GM19452 (cell line): ENCODE measurements around the gene SELENOP.
"Not testable (repeated sequence)": the region's sequence is repeated elsewhere in the genome, so short reads cannot be mapped to it uniquely, and the experiment has no call there.

ENCODE experiments used
- ATAC-seq: cut with Tn5 transposase; IDR thresholded peaks from one replicate; pipeline ENCODE4 v1.9.1; 2021; ENCODE audit not compliant: unreplicated experiment

SELENOP gene, protein sequence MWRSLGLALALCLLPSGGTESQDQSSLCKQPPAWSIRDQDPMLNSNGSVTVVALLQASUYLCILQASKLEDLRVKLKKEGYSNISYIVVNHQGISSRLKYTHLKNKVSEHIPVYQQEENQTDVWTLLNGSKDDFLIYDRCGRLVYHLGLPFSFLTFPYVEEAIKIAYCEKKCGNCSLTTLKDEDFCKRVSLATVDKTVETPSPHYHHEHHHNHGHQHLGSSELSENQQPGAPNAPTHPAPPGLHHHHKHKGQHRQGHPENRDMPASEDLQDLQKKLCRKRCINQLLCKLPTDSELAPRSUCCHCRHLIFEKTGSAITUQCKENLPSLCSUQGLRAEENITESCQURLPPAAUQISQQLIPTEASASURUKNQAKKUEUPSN

GRCh38 chr5:42811591-42812446 lies at the start of gene SELENOP:
Gene SELENOP (minus strand): TSS chr5:42811892. CDS start chr5:42808353, 3,539 bp downstream.
- no peak for ATAC-seq

GRCh38 chr5:42858687-42859086 lies 47.0 kb upstream of the SELENOP start:
- no peak for ATAC-seq

DNA sequence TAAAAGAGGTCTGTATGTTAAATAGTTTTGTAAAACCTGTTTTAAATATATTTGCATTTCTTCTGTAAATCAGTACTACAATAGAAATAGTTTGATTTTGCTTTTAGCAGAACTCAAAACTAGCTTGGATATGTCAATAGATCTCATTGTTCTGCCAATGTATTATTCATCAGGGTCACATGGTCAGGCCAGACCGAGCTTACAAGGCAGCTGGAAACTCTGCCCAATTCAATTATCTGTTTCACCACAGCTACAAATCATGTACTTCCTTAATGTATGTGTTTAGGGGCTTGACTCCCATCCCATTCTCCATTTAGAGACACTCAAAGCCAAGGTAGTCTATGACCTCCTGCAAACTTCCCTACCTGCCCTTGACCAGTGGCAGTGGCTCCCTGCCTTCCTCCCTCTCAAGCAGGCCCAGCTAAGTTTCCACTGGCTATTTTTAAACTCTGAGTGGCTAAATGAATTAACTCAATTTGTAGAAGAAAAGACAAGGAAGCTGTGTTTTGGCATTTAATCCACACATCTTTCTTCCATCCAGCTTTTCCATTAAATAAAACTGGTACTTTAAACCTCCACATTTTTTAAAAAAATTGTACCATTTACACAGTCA lies 46.4 kb upstream of the SELENOP start:
- no peak for ATAC-seq

DNA sequence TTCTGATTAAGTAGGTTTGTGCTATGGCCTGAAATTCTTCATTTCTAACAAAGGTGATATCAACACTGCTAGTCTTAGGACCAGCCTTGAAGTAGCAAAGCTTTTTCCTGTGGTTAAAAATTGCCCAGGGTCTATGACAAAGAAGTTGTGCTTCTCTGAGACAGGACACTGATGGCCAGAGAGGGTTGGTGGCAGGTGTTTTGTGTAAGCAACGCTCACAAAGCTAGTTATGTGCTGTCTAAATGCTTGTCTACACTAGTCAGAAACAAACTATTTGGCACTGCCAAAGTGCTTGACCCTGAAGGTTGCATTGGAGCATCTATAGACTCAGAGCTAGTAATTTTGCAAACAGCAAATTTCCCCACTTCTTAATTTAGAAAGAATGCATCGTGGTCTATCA lies 44.1 kb upstream of the SELENOP start:
- ATAC-seq = no peak

GRCh38 chr5:42855386-42855785 lies 43.7 kb upstream of the SELENOP start:
- no peak for ATAC-seq

GRCh38 chr5:42854795-42855194 lies 43.1 kb upstream of the SELENOP start:
- no peak for ATAC-seq

GRCh38 chr5:42852826-42853225 lies 41.1 kb upstream of the SELENOP start:
- no peak for ATAC-seq

DNA sequence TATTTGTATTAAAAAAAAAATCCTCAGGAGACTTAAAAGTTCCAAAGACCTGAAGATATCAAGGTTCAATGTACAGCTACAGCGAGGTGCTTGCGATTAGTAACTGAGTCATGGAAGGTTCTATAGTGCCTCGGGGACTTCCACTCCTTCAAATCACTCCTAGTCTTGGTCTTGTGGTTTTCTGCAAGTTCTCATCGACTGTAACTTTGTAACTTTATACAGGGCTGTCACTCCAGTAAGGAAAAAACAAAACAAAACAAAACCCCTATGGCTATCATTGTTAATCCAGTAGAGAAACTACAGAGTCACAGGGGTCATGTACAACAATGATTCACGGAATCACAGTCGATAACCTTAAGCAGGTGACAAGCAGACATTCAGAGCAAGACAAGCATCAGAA lies 39.8 kb upstream of the SELENOP start:
- ATAC-seq = no peak

DNA sequence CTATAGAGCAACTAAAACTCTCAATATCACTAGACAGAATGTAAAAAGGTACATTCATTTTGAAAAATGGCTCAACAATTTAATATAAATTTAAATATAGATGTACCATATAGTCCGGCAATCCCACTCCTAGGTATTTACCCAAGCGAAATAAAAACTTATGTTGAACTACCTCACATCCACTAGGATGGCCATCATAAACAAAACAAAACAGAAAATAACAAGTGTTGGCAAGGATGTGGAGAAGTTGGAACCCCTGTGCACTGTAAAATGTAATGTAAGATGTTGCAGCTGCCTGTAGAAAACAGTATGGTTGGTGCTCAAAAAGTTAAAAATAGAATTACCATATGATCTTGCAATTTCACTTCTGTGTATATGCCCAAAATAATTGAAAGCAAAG lies 36.9 kb upstream of the SELENOP start:
- ATAC-seq = no peak

DNA sequence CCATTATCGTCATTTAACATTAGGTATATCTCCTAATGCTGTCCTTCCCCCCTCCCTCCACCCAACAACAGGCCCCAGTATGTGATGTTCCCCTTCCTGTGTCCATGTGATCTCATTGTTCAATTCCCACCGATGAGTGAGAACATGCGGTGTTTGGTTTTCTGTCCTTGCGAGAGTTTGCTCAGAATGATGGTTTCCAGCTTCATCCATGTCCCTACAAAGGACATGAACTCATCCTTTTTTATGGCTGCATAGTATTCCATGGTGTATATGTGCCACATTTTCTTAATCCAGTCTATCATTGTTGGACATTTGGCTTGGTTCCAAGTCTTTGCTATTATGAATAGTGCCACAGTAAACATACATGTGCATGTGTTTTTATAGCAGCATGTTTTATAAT lies 32.7 kb upstream of the SELENOP start:
- ATAC-seq = not testable (repeated sequence)

DNA sequence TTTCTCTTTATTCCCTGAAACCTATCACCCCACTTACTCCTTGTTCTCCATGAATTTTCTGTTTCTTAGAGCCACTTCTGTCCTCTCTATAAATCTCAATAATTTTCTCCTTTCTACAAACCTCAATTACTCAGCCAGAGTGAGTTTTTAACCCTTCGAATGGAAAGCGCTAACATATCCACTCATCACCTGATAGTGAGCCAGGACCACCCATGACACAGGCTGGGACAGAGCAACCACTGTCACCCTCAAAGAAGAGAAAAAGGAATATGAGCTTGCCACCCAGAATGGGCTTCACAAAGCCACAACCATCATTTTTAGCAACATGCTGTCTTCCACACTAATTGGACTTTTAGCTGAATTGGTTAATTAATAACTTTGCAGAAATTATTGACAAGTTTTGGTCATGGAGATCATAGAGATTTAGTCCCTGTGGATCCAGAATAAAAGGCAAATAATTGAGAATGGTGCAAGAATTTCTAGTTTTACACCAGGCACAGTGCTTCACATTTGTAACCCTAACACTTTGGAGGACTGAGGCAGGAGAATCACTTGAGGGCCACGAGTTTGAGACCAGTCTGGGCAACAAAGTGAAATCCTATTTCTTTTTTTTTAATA lies 32.1 kb upstream of the SELENOP start:
- no peak for ATAC-seq

DNA sequence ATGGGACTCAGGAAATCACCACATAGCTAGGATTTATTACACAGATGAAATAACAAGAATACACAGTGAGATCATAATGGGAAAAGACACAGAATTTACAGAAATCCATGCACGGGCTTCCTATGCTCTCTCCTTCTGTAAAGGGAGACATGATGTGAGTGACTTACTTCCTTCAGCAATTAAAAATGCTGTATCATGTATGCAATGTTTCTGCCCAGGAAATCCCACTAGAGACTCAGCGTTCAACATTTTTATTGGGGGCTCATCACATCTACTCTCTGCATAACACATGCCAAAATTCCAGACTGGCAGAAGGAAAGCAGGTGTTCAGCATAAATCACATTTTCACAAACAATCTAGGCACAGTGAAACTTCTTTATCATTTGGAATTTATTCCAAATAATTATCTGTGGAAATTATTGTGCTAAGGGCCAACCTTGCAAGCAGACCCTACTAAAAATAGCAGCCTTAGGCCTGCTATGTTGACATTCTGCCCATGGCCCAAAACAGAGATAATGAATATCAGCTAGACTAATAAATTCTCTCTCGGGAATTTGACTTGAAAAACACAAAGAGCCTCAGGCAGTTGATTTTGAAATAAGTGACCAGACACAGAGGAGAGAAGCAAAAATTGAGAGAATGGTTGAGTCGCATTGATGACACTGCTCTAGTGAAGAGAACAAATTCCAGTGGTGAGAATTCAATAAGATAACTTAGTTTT lies 31.4 kb upstream of the SELENOP start:
- ATAC-seq = no peak

DNA sequence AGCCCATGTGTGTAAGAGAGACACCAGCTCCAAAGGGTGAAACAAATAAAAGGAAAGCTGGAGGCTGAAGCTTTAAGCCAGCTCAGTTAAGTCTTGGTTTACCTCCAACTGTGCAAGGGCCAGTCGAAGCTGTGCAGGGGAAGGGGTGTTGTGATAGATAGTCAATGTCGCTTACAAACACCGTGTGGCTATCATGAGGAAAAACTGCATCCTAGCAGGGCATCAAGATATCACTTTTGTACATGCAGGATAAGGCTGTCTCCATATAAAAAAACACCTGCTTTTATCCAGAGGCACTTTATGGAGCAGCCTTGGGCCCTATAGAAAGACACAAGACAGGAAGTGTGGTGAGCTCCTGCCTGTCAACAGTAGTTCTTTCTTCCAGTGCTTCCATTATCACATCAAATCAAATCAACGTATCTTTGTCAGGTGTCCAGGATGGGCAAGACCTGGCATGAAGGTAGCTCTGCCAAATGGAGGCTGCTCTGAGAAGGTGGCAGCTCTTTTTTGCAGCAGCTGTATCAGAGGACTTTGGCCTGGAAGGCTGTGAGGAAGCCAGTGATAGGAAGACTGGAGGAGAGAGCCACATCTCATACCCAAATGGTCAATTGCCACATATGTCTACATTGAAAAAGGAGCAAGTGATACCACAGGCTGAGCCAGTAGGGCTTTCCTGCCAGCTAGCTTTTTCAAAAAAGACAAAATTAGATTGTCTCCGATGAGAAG lies 29.3 kb upstream of the SELENOP start:
- ATAC-seq = no peak

- ATAC-seq = no peak
Measured at GRCh38 chr5:42840269-42840668, 28.6 kb upstream of the SELENOP start.

DNA sequence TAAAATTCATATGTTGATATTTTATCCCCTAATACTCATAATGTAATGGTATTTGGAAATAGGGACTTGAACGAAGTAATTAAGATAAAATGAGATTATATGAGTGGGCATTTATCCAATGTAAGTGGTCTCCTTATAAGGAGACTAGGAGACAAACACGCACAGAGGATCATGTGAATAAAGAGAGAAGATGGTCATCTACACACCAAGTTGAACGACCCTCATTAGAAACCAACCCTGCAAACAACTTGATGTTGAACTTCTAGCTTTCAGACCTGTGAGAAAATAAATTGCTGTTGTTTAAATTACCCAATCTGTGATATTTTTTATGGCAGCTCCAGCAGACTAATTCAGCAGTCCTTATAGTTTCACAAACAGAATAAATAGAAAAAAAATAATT lies 27.5 kb upstream of the SELENOP start:
- no peak for ATAC-seq

GRCh38 chr5:42837601-42838000 lies 25.9 kb upstream of the SELENOP start:
- ATAC-seq = no peak

DNA sequence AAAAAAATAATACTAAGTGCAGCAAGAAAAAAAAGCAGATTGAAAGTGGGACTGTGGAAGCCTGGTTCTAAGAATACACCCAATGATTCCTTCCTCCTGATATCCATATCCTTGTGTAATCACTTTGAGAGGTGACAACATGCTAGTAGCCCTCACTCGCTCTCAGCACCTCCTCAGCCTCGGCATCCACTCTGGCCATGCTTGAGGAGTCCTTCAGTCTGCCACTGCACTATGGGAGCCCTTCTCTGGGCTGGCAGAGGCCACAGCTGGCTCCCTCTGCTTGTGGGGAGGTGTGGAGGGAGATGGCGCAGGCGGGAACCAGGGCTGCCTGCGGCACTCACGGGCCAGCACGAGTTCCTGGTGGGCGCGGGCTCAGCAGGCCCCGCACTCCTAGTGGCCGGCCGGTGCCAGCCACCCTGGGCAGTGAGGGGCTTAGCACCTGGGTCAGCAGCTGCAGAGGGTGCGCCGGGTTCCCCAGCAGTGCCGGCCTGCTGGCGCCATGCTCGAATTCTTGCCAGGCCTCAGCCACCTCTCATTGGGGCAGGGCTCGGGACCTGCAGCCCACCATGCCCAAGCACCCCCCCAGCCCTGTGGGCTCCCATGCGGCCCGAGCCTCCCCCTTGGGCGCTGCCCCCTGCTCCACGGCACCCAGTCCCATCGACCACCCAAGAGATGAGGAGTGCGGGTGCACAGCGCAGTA lies 24.5 kb upstream of the SELENOP start:
- no peak for ATAC-seq

- no peak for ATAC-seq
Measured at GRCh38 chr5:42832060-42832459, 20.4 kb upstream of the SELENOP start.

DNA sequence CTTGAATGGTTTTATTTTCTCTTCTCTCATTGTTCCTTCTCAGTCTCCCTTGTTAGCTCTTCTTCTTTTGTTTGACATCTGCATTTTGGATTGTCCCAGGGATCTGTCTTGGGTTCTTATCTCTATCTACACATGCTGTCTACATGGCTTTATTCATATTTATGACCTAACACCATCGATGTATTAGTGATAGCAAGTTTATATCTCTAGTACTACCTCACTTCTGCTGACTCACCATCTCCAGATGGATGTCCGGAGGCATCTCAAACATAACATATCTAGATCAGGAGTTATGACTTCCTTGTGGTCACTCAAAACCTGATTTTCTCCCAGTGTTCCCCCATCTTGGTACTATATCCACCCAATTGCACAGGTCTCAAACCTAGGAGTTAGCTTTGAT lies 19.2 kb upstream of the SELENOP start:
- no peak for ATAC-seq
